Upper lobe of left lung (tissue), 4 donors: Measurements from ENCODE around the gene PARP4.

Experiments used
- POLR2AphosphoS5 ChIP-seq, 2 donors: sonication (generic); formaldehyde crosslinking; IDR thresholded peaks; one replicate each; pipeline ENCODE4 v1.5.1; 2017; ENCODE audit warnings: antibody characterized with exemption in 2 of 2
- TF ChIP-seq, protein P1 (sequence below), 6 experiments: fragments of 450-650 bp in 4 of 6; fragments of 200-600 bp in 2 of 6; sonication (generic) in 2 of 6; IDR thresholded peaks; one replicate each; pipeline ENCODE4 v1.5.1; 2016 to 2019; ENCODE audit warnings: antibody characterized with exemption in 6 of 6

- TF ChIP-seq POLR2AphosphoS5 (IDR thresholded peaks at IDR 0.05): no peak
- TF ChIP-seq, protein P1, sequence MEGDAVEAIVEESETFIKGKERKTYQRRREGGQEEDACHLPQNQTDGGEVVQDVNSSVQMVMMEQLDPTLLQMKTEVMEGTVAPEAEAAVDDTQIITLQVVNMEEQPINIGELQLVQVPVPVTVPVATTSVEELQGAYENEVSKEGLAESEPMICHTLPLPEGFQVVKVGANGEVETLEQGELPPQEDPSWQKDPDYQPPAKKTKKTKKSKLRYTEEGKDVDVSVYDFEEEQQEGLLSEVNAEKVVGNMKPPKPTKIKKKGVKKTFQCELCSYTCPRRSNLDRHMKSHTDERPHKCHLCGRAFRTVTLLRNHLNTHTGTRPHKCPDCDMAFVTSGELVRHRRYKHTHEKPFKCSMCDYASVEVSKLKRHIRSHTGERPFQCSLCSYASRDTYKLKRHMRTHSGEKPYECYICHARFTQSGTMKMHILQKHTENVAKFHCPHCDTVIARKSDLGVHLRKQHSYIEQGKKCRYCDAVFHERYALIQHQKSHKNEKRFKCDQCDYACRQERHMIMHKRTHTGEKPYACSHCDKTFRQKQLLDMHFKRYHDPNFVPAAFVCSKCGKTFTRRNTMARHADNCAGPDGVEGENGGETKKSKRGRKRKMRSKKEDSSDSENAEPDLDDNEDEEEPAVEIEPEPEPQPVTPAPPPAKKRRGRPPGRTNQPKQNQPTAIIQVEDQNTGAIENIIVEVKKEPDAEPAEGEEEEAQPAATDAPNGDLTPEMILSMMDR (IDR thresholded peaks at IDR 0.05): no peak
Observed at GRCh38 chr13:24527266-24527775, 14.7 kb upstream of the PARP4 start.
